Thyroid gland (tissue), 4 donors: ENCODE results near the gene TCERG1L. TPM values are rescaled to one million over a fixed set of nuclear protein-coding genes. Genes with fewer than 3 reads are reported as not detected.

Source experiments
- DNase-seq, 2 donors: peaks; one replicate each; pipeline ENCODE4 v3.0.0-alpha.2; 2019
- H3K27ac ChIP-seq, 3 donors: fragments of 200-600 bp; sonication (generic); 1 replicate in 2 of 3; 2 replicates in 1 of 3; pipeline ENCODE4 v1.5.1; 2016 to 2019; ENCODE audit warnings: mild to moderate bottlenecking in 1 of 3, moderate library complexity in 1 of 3
- H3K27me3 ChIP-seq: fragments of 200-600 bp; sonication (generic); one replicate; pipeline ENCODE4 v1.5.1; 2019
- H3K36me3 ChIP-seq, 2 donors: fragments of 200-600 bp; sonication (generic); one replicate each; pipeline ENCODE4 v1.5.1; 2016 to 2019
- H3K4me1 ChIP-seq, 2 donors: fragments of 200-600 bp; sonication (generic); one replicate each; pipeline ENCODE4 v1.5.1; 2017 to 2019
- H3K4me3 ChIP-seq, 3 donors: fragments of 200-600 bp; sonication (generic); replicated peaks in 1 of 3; 1 replicate in 2 of 3; 2 replicates in 1 of 3; pipeline ENCODE4 v1.5.1; 2016; ENCODE audit warnings: mild to moderate bottlenecking in 1 of 3
- H3K9me3 ChIP-seq: fragments of 200-600 bp; sonication (generic); one replicate; pipeline ENCODE4 v1.5.1; 2017
- POLR2A ChIP-seq, 2 donors: fragments of 450-650 bp; IDR thresholded peaks; one replicate each; pipeline ENCODE4 v1.6.1; 2017; ENCODE audit warnings: antibody characterized with exemption in 2 of 2, mild to moderate bottlenecking in 2 of 2, moderate library complexity in 1 of 2
- WGBS, 2 donors: methylation state at CpG; one replicate each; pipeline ENCODE4 v1.1.5; 2017; 5-methylcytosine and 5-hydroxymethylcytosine counted together
- intact Hi-C: fragments of 100-400 bp; cut with DNase I; formaldehyde crosslinking; loops from one replicate; pipeline ENCODE4 v1.15.1; 2023
- total RNA-seq, 4 donors: library from RNA; depleted of rRNA; stranded (reverse); fragments of >200 nt; gene quantifications; one replicate each; pipeline ENCODE4 v1.2.3, GENCODE V29; 2016
- TF ChIP-seq, protein P1 (sequence below), 6 experiments: fragments of 200-600 bp in 3 of 6; fragments of 450-650 bp in 3 of 6; sonication (generic) in 3 of 6; IDR thresholded peaks; one replicate each; pipeline ENCODE4 v1.5.1; 2016 to 2019; ENCODE audit warnings: antibody characterized with exemption in 6 of 6, mild to moderate bottlenecking in 2 of 6, inconsistent platforms in 1 of 6, moderate library complexity in 1 of 6

TCERG1L gene
- total RNA-seq, 4 donors from 2014 or later, result 4.3 to 23.6 (median 8.2) TPM

DNA sequence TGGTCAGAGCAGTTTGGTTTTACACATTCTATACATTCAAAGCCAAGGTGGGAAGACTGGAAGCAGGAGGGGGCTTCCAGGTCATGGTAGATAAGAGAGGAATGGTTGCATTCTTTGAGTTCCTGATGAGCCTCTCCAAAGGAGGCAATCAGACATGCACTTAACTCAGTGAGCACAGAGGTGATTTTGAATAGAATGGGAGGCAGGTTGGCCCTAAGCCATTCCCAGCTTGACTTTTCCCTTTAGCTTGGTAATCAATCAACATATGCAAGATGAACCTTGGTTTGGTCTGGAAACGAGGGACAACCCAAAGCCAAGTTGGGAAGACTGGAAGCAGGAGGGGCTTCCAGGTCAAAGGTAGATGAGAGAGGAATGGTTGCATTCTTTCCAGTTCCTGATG lies 31.4 kb downstream of the TCERG1L start:
- Histone ChIP-seq H3K4me1 (peaks cover 0 to 8% of the 10 kb centered on the region in 2 donors), H3K4me3 (no peak overlapping the region), H3K36me3 (no peaks in the 10 kb centered on the region), H3K27me3 (no peaks in the 10 kb centered on the region), H3K27ac (no peak overlapping the region), H3K9me3 (no peaks in the 10 kb centered on the region)
- intact Hi-C loops, result no loop called here
- TF ChIP-seq, protein P1, sequence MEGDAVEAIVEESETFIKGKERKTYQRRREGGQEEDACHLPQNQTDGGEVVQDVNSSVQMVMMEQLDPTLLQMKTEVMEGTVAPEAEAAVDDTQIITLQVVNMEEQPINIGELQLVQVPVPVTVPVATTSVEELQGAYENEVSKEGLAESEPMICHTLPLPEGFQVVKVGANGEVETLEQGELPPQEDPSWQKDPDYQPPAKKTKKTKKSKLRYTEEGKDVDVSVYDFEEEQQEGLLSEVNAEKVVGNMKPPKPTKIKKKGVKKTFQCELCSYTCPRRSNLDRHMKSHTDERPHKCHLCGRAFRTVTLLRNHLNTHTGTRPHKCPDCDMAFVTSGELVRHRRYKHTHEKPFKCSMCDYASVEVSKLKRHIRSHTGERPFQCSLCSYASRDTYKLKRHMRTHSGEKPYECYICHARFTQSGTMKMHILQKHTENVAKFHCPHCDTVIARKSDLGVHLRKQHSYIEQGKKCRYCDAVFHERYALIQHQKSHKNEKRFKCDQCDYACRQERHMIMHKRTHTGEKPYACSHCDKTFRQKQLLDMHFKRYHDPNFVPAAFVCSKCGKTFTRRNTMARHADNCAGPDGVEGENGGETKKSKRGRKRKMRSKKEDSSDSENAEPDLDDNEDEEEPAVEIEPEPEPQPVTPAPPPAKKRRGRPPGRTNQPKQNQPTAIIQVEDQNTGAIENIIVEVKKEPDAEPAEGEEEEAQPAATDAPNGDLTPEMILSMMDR (IDR thresholded peaks at IDR 0.05), result no peak
- TF ChIP-seq POLR2A (IDR thresholded peaks at IDR 0.05), result no peak
- DNase-seq, result no peak
- WGBS, 2 donors, result 56 to 58% methylated on average over 1 of the region's 1 CpG

DNA sequence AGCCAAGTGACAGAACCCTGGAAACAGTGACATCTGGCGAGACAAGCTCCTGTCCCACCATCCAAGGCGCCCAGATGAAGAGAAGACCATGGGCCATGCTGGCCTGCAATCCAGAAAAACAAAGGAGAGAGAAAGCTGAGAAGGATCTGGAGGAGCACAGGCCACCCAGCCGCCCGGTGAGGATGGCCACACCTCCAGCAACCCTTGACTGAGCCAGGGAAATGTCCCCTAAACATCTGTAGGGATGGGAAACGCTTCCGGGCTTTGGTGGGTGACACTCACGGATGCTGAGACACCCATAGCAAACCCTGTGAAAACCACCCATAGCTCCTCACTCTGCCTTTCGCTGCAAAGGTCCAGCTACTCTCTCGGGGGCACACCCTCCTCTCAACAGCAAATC lies 32.0 kb downstream of the TCERG1L start:
- no peak for DNase-seq
- no peaks in the 10 kb centered on the region for H3K27me3 ChIP-seq
- intact Hi-C loops, result no loop called here
- TF ChIP-seq, protein P1 (IDR thresholded peaks at IDR 0.05), result no peak
- TF ChIP-seq POLR2A (IDR thresholded peaks at IDR 0.05), result no peak
- H3K4me1 ChIP-seq, result peaks cover 0 to 8% of the 10 kb centered on the region in 2 donors
- H3K36me3 ChIP-seq, result no peaks in the 10 kb centered on the region
- 86 to 91% methylated on average over 7 to 9 of the region's 9 CpGs for WGBS, 2 donors
- H3K9me3 ChIP-seq, result no peaks in the 10 kb centered on the region
- H3K27ac ChIP-seq, result no peak overlapping the region
- no peak overlapping the region for H3K4me3 ChIP-seq

DNA sequence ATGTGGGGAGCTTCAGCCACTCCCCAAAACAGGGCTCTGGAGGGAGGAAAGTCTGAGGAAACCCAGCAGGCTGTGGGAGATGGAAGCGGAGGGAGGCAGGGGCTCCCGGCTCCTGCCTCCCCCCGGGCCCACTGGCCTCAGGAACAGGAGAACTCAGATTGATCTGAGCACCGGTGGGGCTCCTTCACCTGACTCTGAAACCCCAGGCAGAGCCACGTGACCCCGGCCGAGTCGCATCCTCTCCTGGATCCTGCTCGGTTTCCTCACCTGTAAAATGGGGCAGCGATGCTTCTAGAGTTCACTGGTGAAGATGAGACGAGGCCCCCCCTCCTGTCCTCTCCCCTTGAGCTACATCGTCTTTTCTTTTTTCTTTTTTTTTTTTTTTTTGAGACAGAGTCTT lies 33.6 kb downstream of the TCERG1L start:
- H3K4me3 ChIP-seq, result no peak overlapping the region
- no peak overlapping the region for H3K27ac ChIP-seq
- H3K27me3 ChIP-seq, result no peaks in the 10 kb centered on the region
- H3K9me3 ChIP-seq, result no peaks in the 10 kb centered on the region
- 90 to 94% methylated on average over 12 of the region's 12 CpGs for WGBS, 2 donors
- no peaks in the 10 kb centered on the region for H3K36me3 ChIP-seq
- DNase-seq, result no peak
- H3K4me1 ChIP-seq, result peaks cover 0 to 5% of the 10 kb centered on the region in 2 donors
- intact Hi-C loops, result no loop called here
- no peak for TF ChIP-seq POLR2A (IDR thresholded peaks at IDR 0.05)
- TF ChIP-seq, protein P1 (IDR thresholded peaks at IDR 0.05), result no peak

DNA sequence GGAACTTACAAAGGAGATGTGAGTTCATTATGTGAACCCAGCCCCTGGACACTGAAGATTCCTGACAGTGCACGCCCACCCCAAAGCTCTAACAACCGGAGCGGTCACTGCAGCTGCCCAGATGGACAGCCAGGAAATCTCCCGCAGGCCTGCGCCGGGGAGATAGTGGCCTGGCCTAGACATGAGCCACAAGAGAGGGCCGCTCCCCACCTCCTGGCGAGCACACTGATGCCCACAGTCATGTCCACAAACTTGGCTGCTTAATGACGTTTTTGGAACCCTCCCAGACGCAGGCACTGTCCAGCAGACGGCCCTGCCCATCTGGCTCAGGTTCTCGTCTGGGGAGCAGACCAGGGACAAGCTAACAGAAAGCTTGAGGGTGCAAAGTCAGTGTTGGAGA lies 34.2 kb downstream of the TCERG1L start:
- Histone ChIP-seq H3K27ac (no peak overlapping the region), H3K4me3 (no peak overlapping the region), H3K9me3 (no peaks in the 10 kb centered on the region), H3K36me3 (no peaks in the 10 kb centered on the region), H3K4me1 (no peaks in the 10 kb centered on the region), H3K27me3 (no peaks in the 10 kb centered on the region)
- intact Hi-C loops, result no loop called here
- TF ChIP-seq POLR2A (IDR thresholded peaks at IDR 0.05), result no peak
- TF ChIP-seq, protein P1 (IDR thresholded peaks at IDR 0.05), result no peak
- 67 to 77% methylated on average over 12 of the region's 12 CpGs for WGBS, 2 donors
- DNase-seq, result no peak

DNA sequence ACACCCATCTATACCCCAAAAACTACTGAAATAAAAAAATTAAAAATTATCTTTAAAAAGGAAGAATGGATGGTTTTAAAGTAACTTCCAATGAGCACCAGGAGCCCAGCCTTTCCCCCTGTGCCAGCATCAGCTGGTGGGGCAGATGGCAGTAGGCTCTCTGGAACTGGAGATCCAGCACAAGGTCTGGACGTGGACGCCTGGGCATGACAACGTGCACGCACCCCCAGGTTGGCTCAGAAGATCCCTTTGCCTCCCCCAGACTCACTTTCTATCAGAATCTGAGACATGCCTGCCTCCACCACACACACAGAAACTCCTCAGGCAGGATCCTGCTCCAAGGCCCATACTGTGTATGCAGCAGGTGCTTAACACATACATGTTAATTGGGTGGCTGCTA lies 35.8 kb downstream of the TCERG1L start:
- H3K4me1 ChIP-seq, result peaks cover 0 to 13% of the 10 kb centered on the region in 2 donors
- WGBS, 2 donors, result 83 to 93% methylated on average over 4 of the region's 4 CpGs
- no peak overlapping the region for H3K4me3 ChIP-seq
- H3K9me3 ChIP-seq, result no peaks in the 10 kb centered on the region
- no peak for TF ChIP-seq POLR2A (IDR thresholded peaks at IDR 0.05)
- TF ChIP-seq, protein P1 (IDR thresholded peaks at IDR 0.05), result no peak
- DNase-seq, result no peak
- H3K27ac ChIP-seq, result no peak overlapping the region
- intact Hi-C loops, result no loop called here
- H3K27me3 ChIP-seq, result no peaks in the 10 kb centered on the region
- H3K36me3 ChIP-seq, result no peaks in the 10 kb centered on the region
